GM23248 (cell line): ENCODE measurements around the gene SNF8.

Experiments used
- EZH2 ChIP-seq: fragments of 200-600 bp; sonication (generic); IDR thresholded peaks from 2 replicates; pipeline ENCODE4 v1.6.1; 2018; ENCODE audit warnings: antibody characterized with exemption, mild to moderate bottlenecking; ENCODE audit not compliant: insufficient read depth, poor library complexity, severe bottlenecking
- EZH2phosphoT487 ChIP-seq: fragments of 200-600 bp; sonication (generic); IDR thresholded peaks from 2 replicates; pipeline ENCODE4 v1.6.1; 2018; ENCODE audit warnings: antibody characterized with exemption, moderate library complexity, mild to moderate bottlenecking, low read depth; ENCODE audit not compliant: insufficient read depth

- no peak for TF ChIP-seq EZH2
- no peak for TF ChIP-seq EZH2phosphoT487
Observed at GRCh38 chr17:48992444-48992843, 47.8 kb upstream of the SNF8 start.
